IMR-90 (cell line): ENCODE results near the gene ASXL3. TPM values are rescaled to one million over a fixed set of nuclear protein-coding genes. Genes with fewer than 3 reads are reported as not detected.

ENCODE experiments used
- ATAC-seq: fragments of 200-7000 bp; cut with Tn5 transposase; 2 replicates; pipeline ENCODE4 v1.9.1; 2020; ENCODE audit warnings: low read depth, mild to moderate bottlenecking, moderate library complexity
- BruUV-seq: library from RNA; stranded (reverse); fragments of 400-500 nt; replicated peaks from 2 replicates; lab custom pipeline; 2021; lab: Mats Ljungman, UMichigan
- CTCF ChIA-PET: fragments of 300-600 bp; formaldehyde crosslinking; extraction: SDS; loops from one replicate; lab custom pipeline; 2021; ENCODE audit warnings: antibody characterized with exemption; lab: Yijun Ruan, JAX
- POLR2A ChIA-PET: fragments of 300-600 bp; sonication (Branson Sonifier 250); formaldehyde crosslinking; loops from one replicate; lab custom pipeline; 2022; ENCODE audit warnings: antibody characterized with exemption; ENCODE audit not compliant: unreplicated experiment; lab: Charles Lee
- DNase-seq: peaks from one replicate; pipeline ENCODE4 v3.0.0; 2013
- H2AFZ ChIP-seq: replicated peaks from 2 replicates; pipeline ENCODE3; 2013; ENCODE audit warnings: low read length, mild to moderate bottlenecking; ENCODE audit not compliant: poor library complexity
- H2AK5ac ChIP-seq: 2 replicates; pipeline ENCODE4 v1.6.1; 2013; ENCODE audit warnings: low read depth, low read length, inconsistent platforms
- H2AK9ac ChIP-seq: replicated peaks from 2 replicates; pipeline ENCODE3; 2013; ENCODE audit warnings: mild to moderate bottlenecking, low read depth, low read length, moderate library complexity; ENCODE audit not compliant: poor library complexity
- H2BK120ac ChIP-seq: 2 replicates; pipeline ENCODE4 v1.6.1; 2013; ENCODE audit warnings: low read depth, low read length, inconsistent platforms
- H2BK15ac ChIP-seq: 3 replicates; pipeline ENCODE4 v1.6.1; 2013; ENCODE audit warnings: low read depth, low read length, inconsistent platforms
- H2BK20ac ChIP-seq: 2 replicates; pipeline ENCODE4 v1.6.1; 2013; ENCODE audit warnings: low read depth, mild to moderate bottlenecking, inconsistent platforms, low read length, moderate library complexity
- H2BK5ac ChIP-seq: 2 replicates; pipeline ENCODE4 v1.6.1; 2013; ENCODE audit warnings: mild to moderate bottlenecking, low read depth, low read length, inconsistent platforms; ENCODE audit not compliant: poor library complexity, severe bottlenecking
- H3K14ac ChIP-seq: replicated peaks from 2 replicates; pipeline ENCODE4 v1.6.1; 2013; ENCODE audit warnings: low read depth, low read length, inconsistent platforms
- H3K18ac ChIP-seq: 2 replicates; pipeline ENCODE4 v1.6.1; 2013; ENCODE audit warnings: low read depth, low read length, control low read depth
- H3K23ac ChIP-seq: 2 replicates; pipeline ENCODE4 v1.6.1; 2013; ENCODE audit warnings: low read depth, low read length, inconsistent platforms
- H3K27ac ChIP-seq: 2 replicates; pipeline ENCODE4 v1.5.1; 2013; ENCODE audit warnings: mild to moderate bottlenecking, control low read depth, low read length; ENCODE audit not compliant: insufficient read depth
- H3K27me3 ChIP-seq: 2 replicates; pipeline ENCODE4 v1.6.1; 2013; ENCODE audit warnings: low read length; ENCODE audit not compliant: control insufficient read depth, insufficient read depth
- H3K36me3 ChIP-seq: 2 replicates; pipeline ENCODE4 v1.6.1; 2013; ENCODE audit warnings: low read length, mixed read lengths; ENCODE audit not compliant: control insufficient read depth, insufficient read depth
- H3K4ac ChIP-seq: 2 replicates; pipeline ENCODE4 v1.6.1; 2013; ENCODE audit warnings: low read depth, low read length, inconsistent platforms
- H3K4me1 ChIP-seq: 2 replicates; pipeline ENCODE4 v1.6.1; 2013; ENCODE audit warnings: low read length, mixed read lengths; ENCODE audit not compliant: control insufficient read depth, insufficient read depth
- H3K4me2 ChIP-seq: 2 replicates; pipeline ENCODE4 v1.6.1; 2013; ENCODE audit warnings: low read depth, mild to moderate bottlenecking, control low read depth, low read length, moderate library complexity
- H3K4me3 ChIP-seq: 2 replicates; pipeline ENCODE4 v1.5.1; 2013; ENCODE audit warnings: low read depth, mild to moderate bottlenecking, control low read depth, low read length, moderate library complexity; ENCODE audit not compliant: insufficient read depth
- H3K56ac ChIP-seq: 2 replicates; pipeline ENCODE4 v1.6.1; 2013; ENCODE audit warnings: low read length, inconsistent platforms; ENCODE audit not compliant: insufficient read depth; ENCODE audit errors: extremely low read depth
- H3K79me1 ChIP-seq, 2 experiments: 2 replicates each; pipeline ENCODE4 v1.6.1; 2013; ENCODE audit warnings: low read length in 2 of 2, inconsistent platforms in 1 of 2, low read depth in 1 of 2
- H3K9ac ChIP-seq: 2 replicates; pipeline ENCODE4 v1.6.1; 2013; ENCODE audit warnings: low read depth, low read length, control low read depth
- H3K9me1 ChIP-seq: 2 replicates; pipeline ENCODE4 v1.6.1; 2013; ENCODE audit warnings: low read length, inconsistent platforms; ENCODE audit not compliant: insufficient read depth
- H3K9me3 ChIP-seq: 2 replicates; pipeline ENCODE4 v1.6.1; 2013; ENCODE audit warnings: low read length; ENCODE audit not compliant: control insufficient read depth, insufficient read depth
- H4K20me1 ChIP-seq: 2 replicates; pipeline ENCODE4 v1.6.1; 2013; ENCODE audit warnings: low read length, inconsistent platforms; ENCODE audit not compliant: insufficient read depth
- H4K5ac ChIP-seq: 2 replicates; pipeline ENCODE4 v1.6.1; 2013; ENCODE audit warnings: mild to moderate bottlenecking, low read depth, low read length, control low read depth
- H4K8ac ChIP-seq, 2 experiments: 2 replicates each; pipeline ENCODE4 v1.6.1; 2013; ENCODE audit warnings: low read depth in 2 of 2, low read length in 2 of 2, control low read depth in 1 of 2, inconsistent platforms in 1 of 2
- H4K91ac ChIP-seq: 2 replicates; pipeline ENCODE4 v1.6.1; 2013; ENCODE audit warnings: low read depth, low read length, inconsistent platforms; ENCODE audit not compliant: insufficient read depth
- POLR2A ChIP-seq: IDR thresholded peaks from 2 replicates; pipeline ENCODE4 v1.6.1; 2012; ENCODE audit warnings: mild to moderate bottlenecking, low read depth, low read length
- whole genome bisulfite sequencing, 2 experiments: methylation state at CpG; one replicate each; pipeline versions ENCODE4 v1.1.5 to v1.1.7; 2013; ENCODE audit warnings: missing lambda C conversion rate in 2 of 2; ENCODE audit not compliant: insufficient read length in 1 of 2; ENCODE audit errors: extremely low coverage in 2 of 2; 5-methylcytosine and 5-hydroxymethylcytosine counted together
- dilution Hi-C: fragments of 300-500 bp; cut with HindIII; formaldehyde crosslinking; loops from one replicate; pipeline ENCODE4 v1.14.3; 2018; ENCODE audit warnings: low sequenced_read_pairs; ENCODE audit not compliant: unreplicated experiment
- in situ Hi-C: fragments of 300-500 bp; cut with MboI; formaldehyde crosslinking; loops from 3 replicates; pipeline ENCODE4 v1.14.3; 2019; ENCODE audit warnings: low sequenced_read_pairs, inconsistent platforms, mixed read lengths
- intact Hi-C: fragments of 100-400 bp; cut with micrococcal nuclease; formaldehyde crosslinking; loops from 2 replicates; pipeline ENCODE4 v1.10.0; 2022
- polyA plus RNA-seq, 3 experiments: library from polyadenylated mRNA; depleted of rRNA; stranded (reverse); fragments of >200 nt; gene quantifications; 2 replicates each; pipeline ENCODE4 v1.2.3, GENCODE V29; 2012; ENCODE audit warnings: low replicate concordance in 1 of 3
- total RNA-seq: library from RNA; depleted of rRNA; stranded (reverse); fragments of >200 nt; gene quantifications from 2 replicates; pipeline ENCODE4 v1.2.3, GENCODE V29; 2012

Gene ASXL3
- total and polyA plus RNA-seq, 2 of the 4 experiments (the other 2 are of a cell fraction) = 0.03 to 0.54 TPM

- Histone ChIP-seq H3K27me3 (no peaks in the 10 kb centered on the region), H3K4ac (no peak overlapping the region), H2BK20ac (no peak overlapping the region), H2BK5ac (no peak overlapping the region), H3K4me3 (no peak overlapping the region), H3K9me3 (no peaks in the 10 kb centered on the region), H2AFZ (no peak overlapping the region), H3K56ac (no peak overlapping the region), H3K18ac (no peak overlapping the region), H4K5ac (no peak overlapping the region), H3K9ac (no peak overlapping the region), H2BK120ac (no peak overlapping the region), H3K9me1 (no peaks in the 10 kb centered on the region), H2AK9ac (no peak overlapping the region), H3K4me1 (no peaks in the 10 kb centered on the region), H4K20me1 (no peaks in the 10 kb centered on the region), H2BK15ac (no peak overlapping the region), H2AK5ac (no peak overlapping the region), H4K8ac (no peak overlapping the region), H3K23ac (no peak overlapping the region), H3K14ac (no peak overlapping the region), H3K79me1 (no peaks in the 10 kb centered on the region), H3K36me3 (no peaks in the 10 kb centered on the region), H3K4me2 (no peak overlapping the region), H3K27ac (no peak overlapping the region), H4K91ac (no peak overlapping the region)
- no CpG with 5 or more reads among the region's 2 CpGs for WGBS, 2 experiments
- no peak for DNase-seq
- ChIA-PET POLR2A (no interaction called here), CTCF (no interaction called here)
- dilution Hi-C loops = no loop called here
- ATAC-seq = no peak
- intact Hi-C loops = no loop called here
- no TSS peak for BruUV-seq
- in situ Hi-C loops = no loop called here
- TF ChIP-seq POLR2A = no peak
Measured at GRCh38 chr18:33666915-33667314, 88.9 kb downstream of the ASXL3 start.
